ENCODE results near the gene RAPGEF2.

The RAPGEF2 gene

GRCh38 chr4:159268607-159269006, 165.7 kb downstream of the RAPGEF2 start:
- H3K4me3 ChIP-seq (replicated peaks; ENCODE audit: low read depth, low read length), result no peak overlapping the region
- DNase-seq (ENCODE audit: extremely low read depth, low read depth), result no peak
- no peak for TF ChIP-seq CTCF (IDR thresholded peaks at IDR 0.05; ENCODE audit: low read depth, low read length, missing control alignments)

- TF ChIP-seq CTCF (IDR thresholded peaks at IDR 0.05; ENCODE audit: low read depth, low read length, missing control alignments), result no peak
- no peak for DNase-seq (ENCODE audit: extremely low read depth, low read depth)
- no peak overlapping the region for H3K4me3 ChIP-seq (replicated peaks; ENCODE audit: low read depth, low read length)
Measured at GRCh38 chr4:159269116-159269515, 166.2 kb downstream of the RAPGEF2 start.

- no peak for DNase-seq (ENCODE audit: extremely low read depth, low read depth)
Measured at GRCh38 chr4:159269956-159270355, 167.1 kb downstream of the RAPGEF2 start.

GRCh38 chr4:159271856-159272255, 169.0 kb downstream of the RAPGEF2 start:
- DNase-seq (ENCODE audit: extremely low read depth, low read depth), result no peak
- no peak for TF ChIP-seq CTCF (IDR thresholded peaks at IDR 0.05; ENCODE audit: low read depth, low read length, missing control alignments)
- H3K4me3 ChIP-seq (replicated peaks; ENCODE audit: low read depth, low read length), result no peak overlapping the region

More at GRCh38 chr4:159269956-159270355, 167.1 kb downstream of the RAPGEF2 start:
- no peak overlapping the region for H3K4me3 ChIP-seq (replicated peaks; ENCODE audit: low read depth, low read length)
- TF ChIP-seq CTCF (IDR thresholded peaks at IDR 0.05; ENCODE audit: low read depth, low read length, missing control alignments), result no peak

- H3K4me3 ChIP-seq (replicated peaks; ENCODE audit: low read depth, low read length), result no peak overlapping the region
- DNase-seq (ENCODE audit: extremely low read depth, low read depth), result no peak
- TF ChIP-seq CTCF (IDR thresholded peaks at IDR 0.05; ENCODE audit: low read depth, low read length, missing control alignments), result no peak
Measured at GRCh38 chr4:159272273-159273140, 169.6 kb downstream of the RAPGEF2 start.

GRCh38 chr4:159273141-159273438, 170.2 kb downstream of the RAPGEF2 start:
- H3K4me3 ChIP-seq (replicated peaks; ENCODE audit: low read depth, low read length), result no peak overlapping the region
- no peak for DNase-seq (ENCODE audit: extremely low read depth, low read depth)
- TF ChIP-seq CTCF (IDR thresholded peaks at IDR 0.05; ENCODE audit: low read depth, low read length, missing control alignments), result no peak

- no peak for DNase-seq (ENCODE audit: extremely low read depth, low read depth)
Measured at GRCh38 chr4:159273841-159274240, 171.0 kb downstream of the RAPGEF2 start.

More at GRCh38 chr4:159273841-159274240, 171.0 kb downstream of the RAPGEF2 start:
- no peak overlapping the region for H3K4me3 ChIP-seq (replicated peaks; ENCODE audit: low read depth, low read length)
- TF ChIP-seq CTCF (IDR thresholded peaks at IDR 0.05; ENCODE audit: low read depth, low read length, missing control alignments), result no peak

All from HFF-Myc (cell line).